Amniotic stem cell (primary cell): ENCODE measurements around the gene KLHDC4.
"Not testable (repeated sequence)": the region's sequence is repeated elsewhere in the genome, so short reads cannot be mapped to it uniquely, and the experiment has no call there.

Source experiments
- DNase-seq: peaks from one replicate; lab custom pipeline; 2025; lab: John Stamatoyannopoulos, UW

The KLHDC4 gene

GRCh38 chr16:87720446-87720845 is 45.3 kb downstream of the KLHDC4 start:
- DNase-seq = no peak

GRCh38 chr16:87718831-87719230 is 47.0 kb downstream of the KLHDC4 start:
- not testable (repeated sequence) for DNase-seq

GRCh38 chr16:87715658-87716057 is 50.1 kb downstream of the KLHDC4 start:
- DNase-seq = no peak

DNA sequence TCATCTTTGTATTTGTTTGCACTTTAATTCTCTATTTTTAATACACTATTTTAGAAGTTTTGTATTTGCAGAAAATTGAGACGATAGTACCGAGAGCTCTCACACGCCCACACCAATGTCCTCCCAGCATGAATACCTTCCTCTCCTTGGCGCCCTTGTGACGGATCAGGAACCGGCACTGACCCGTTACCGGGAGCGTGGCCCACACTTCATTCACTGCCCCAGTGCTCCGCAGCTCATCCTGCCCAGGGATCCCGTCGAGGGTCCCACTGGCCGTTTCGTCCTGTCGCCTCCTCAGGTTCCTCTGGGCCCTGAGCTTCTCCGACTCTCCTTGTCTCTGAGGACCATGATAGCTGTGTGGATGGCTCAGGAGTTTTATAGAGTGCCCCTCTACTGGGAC is 50.6 kb downstream of the KLHDC4 start:
- no peak for DNase-seq

- no peak for DNase-seq
These were observed 52.1 kb downstream of the KLHDC4 start for GRCh38 chr16:87713451-87714229.

DNA sequence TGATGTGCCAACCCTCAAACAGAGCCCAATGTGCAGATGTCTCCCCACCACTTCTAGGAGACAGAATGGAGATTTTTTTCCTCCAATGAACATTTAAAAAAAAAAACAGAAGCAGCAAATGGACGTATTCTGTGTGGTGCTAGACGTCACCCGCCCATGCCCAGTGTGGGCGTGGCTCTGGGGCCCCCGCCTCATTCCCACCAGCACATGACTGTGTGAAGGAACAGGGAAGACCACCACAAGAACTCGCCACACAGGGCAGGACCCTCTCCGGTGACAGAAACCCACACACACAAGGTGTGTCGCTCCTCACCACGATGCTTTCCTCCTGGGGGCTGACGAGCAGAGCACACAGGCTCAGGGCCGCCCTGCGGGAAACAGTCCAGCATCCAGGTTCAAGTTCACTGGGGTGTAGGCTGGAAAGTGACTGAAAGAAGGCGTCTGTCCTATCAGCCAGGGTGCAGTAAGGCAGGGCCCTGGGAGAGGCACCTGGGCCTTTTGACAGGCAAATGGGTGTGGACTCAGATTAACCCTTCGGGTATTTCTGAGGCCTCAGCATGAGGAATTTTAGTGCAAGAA is 53.5 kb downstream of the KLHDC4 start:
- DNase-seq = no peak

DNA sequence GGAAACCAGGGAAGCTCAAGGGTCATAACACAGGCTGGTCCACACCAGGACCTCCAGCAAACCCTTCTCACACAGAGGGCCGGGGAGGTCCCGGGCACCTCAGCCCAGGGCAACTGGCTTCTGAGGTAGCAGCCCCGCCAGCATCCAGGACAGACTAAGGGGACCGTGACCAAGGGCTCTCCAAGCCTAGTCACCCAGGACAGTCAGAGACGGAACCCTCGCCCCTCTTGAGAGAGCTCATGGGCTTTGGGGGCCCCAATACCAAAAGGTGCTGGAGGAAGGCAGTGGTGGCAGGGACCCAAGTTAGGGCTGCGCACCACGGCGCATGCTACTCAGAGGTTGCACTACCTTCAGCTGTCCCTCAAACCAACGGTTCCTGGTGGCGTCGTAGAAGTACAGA is 54.9 kb downstream of the KLHDC4 start:
- DNase-seq = no peak

DNA sequence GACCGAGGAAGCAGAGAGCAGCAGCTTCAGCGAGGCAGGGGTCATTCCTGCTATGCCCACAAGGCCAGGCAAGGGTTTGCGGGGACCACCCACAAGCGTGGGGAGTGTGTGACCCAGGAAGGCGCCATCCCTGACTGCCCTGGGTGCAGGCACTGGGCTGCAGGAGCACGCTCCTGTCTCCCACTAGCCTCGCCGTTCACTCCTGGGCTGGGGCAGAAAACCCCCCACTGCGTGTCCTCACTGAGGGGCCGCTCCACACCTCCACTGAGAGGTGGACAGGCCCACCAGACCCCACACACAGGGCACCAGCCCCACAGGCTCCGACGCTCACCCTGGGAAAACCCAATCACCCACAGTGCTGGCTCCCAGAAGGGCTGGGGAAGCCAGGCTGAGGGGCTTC is 56.1 kb downstream of the KLHDC4 start:
- DNase-seq = no peak

- DNase-seq = no peak
These were observed 56.7 kb downstream of the KLHDC4 start for GRCh38 chr16:87708881-87709638.

- no peak for DNase-seq
These were observed 57.8 kb downstream of the KLHDC4 start for GRCh38 chr16:87707714-87708580.

DNA sequence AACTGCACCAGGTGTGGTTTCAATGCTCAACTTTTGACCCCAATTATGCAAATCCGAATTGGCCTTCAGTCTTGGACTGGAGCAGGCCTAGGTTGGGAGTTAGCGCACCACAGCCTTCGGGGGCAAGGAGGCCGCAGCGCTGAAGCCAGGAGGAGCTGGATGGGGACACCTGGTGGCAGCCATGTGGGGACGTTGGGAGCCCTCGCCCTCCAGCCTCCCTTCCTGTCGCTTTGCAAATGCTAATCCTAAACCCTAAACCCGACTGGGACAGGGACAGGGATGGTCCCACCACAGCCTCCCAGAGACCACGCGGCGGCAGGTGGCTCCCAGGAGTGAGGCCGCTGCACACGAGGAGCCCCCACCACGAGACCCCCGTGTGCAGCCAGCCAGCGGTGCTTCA is 58.7 kb downstream of the KLHDC4 start:
- DNase-seq = no peak

- no peak for DNase-seq
These were observed 59.3 kb downstream of the KLHDC4 start for GRCh38 chr16:87706278-87707000.

- no peak for DNase-seq
These were observed 60.0 kb downstream of the KLHDC4 start for GRCh38 chr16:87705771-87706277.

- no peak for DNase-seq
These were observed 60.9 kb downstream of the KLHDC4 start for GRCh38 chr16:87704754-87705353.

DNA sequence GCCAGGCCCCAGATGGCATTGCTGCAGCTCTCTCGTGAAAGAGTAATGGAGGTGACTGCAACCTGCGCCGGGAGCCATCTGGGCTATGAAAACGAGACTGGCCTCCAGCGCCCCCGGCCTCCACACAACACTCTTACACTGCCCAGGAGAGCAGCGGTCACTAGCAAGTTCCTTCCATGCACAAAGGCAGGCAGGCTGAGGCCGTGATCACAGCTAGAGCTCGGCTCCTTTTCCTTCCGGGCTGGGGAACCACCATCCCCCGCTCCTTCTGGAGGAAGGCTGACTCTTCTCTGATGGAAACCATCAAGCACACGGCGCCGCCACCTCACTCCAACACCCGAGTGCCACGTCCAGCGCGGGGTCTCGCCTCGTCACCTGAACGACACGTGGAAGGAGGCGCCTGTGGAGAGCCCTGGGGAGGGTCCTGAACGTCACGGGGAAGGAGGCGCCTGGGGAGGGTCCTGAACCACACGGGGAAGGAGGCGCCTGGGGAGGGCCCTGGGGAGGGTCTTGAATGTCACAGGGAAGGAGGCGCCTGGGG is 61.9 kb downstream of the KLHDC4 start:
- no peak for DNase-seq

GRCh38 chr16:87703071-87703470 is 62.7 kb downstream of the KLHDC4 start:
- DNase-seq = no peak

- DNase-seq = no peak
These were observed 63.4 kb downstream of the KLHDC4 start for GRCh38 chr16:87702325-87702811.

GRCh38 chr16:87701505-87701921 is 64.3 kb downstream of the KLHDC4 start:
- no peak for DNase-seq

- no peak for DNase-seq
These were observed 64.7 kb downstream of the KLHDC4 start for GRCh38 chr16:87701078-87701460.

DNA sequence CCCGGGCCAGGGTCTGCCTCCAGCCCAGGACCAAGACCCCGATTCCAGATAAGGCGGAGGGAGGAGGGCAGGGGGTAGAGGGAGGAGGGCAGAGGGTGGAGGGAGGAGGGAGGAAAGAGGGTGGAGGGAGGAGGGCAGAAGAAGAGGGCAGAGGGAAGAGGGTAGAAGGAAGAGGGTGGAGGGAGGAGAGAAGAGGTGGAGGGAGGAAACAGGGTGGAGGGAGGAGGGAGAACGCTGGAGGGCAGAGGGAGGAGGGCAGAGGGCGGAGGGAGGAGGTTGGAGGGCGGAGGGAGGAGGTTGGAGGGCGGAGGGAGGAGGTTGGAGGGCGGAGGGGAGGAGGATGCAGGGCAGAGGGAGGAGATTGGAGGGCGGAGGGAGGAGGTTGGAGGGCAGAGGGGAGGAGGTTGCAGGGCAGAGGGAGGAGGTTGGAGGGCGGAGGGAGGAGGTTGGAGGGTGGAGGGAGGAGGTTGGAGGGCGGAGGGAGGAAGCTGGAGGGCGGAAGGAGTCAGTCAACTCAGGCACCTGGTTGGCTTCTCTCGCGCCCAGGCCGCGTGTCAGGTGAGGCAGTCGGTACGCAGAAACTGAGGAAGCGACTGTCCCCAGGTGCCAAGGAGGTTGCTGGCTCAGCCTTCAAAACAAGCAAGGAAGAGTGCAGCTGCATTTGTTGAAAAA is 65.2 kb downstream of the KLHDC4 start:
- DNase-seq = no peak
